Thyroid gland (tissue), 4 donors: Measurements from ENCODE around the gene SYNRG. TPM values are rescaled to one million over a fixed set of nuclear protein-coding genes. Genes with fewer than 3 reads are reported as not detected.

ENCODE experiments used
- DNase-seq, 2 donors: peaks; one replicate each; pipeline ENCODE4 v3.0.0-alpha.2; 2019
- H3K27ac ChIP-seq, 3 donors: fragments of 200-600 bp; sonication (generic); 1 replicate in 2 of 3; 2 replicates in 1 of 3; pipeline ENCODE4 v1.5.1; 2016 to 2019; ENCODE audit warnings: mild to moderate bottlenecking in 1 of 3, moderate library complexity in 1 of 3
- H3K27me3 ChIP-seq: fragments of 200-600 bp; sonication (generic); one replicate; pipeline ENCODE4 v1.5.1; 2019
- H3K36me3 ChIP-seq, 2 donors: fragments of 200-600 bp; sonication (generic); one replicate each; pipeline ENCODE4 v1.5.1; 2016 to 2019
- H3K4me1 ChIP-seq, 2 donors: fragments of 200-600 bp; sonication (generic); one replicate each; pipeline ENCODE4 v1.5.1; 2017 to 2019
- H3K4me3 ChIP-seq, 3 donors: fragments of 200-600 bp; sonication (generic); replicated peaks in 1 of 3; 1 replicate in 2 of 3; 2 replicates in 1 of 3; pipeline ENCODE4 v1.5.1; 2016; ENCODE audit warnings: mild to moderate bottlenecking in 1 of 3
- H3K9me3 ChIP-seq: fragments of 200-600 bp; sonication (generic); one replicate; pipeline ENCODE4 v1.5.1; 2017
- CTCF ChIP-seq, 6 experiments: fragments of 200-600 bp in 3 of 6; fragments of 450-650 bp in 3 of 6; sonication (generic) in 3 of 6; IDR thresholded peaks; one replicate each; pipeline ENCODE4 v1.5.1; 2016 to 2019; ENCODE audit warnings: antibody characterized with exemption in 6 of 6, mild to moderate bottlenecking in 2 of 6, inconsistent platforms in 1 of 6, moderate library complexity in 1 of 6
- POLR2A ChIP-seq, 2 donors: fragments of 450-650 bp; IDR thresholded peaks; one replicate each; pipeline ENCODE4 v1.6.1; 2017; ENCODE audit warnings: antibody characterized with exemption in 2 of 2, mild to moderate bottlenecking in 2 of 2, moderate library complexity in 1 of 2
- WGBS, 2 donors: methylation state at CpG; one replicate each; pipeline ENCODE4 v1.1.5; 2017; 5-methylcytosine and 5-hydroxymethylcytosine counted together
- intact Hi-C: fragments of 100-400 bp; cut with DNase I; formaldehyde crosslinking; loops from one replicate; pipeline ENCODE4 v1.15.1; 2023
- total RNA-seq, 4 donors: library from RNA; depleted of rRNA; stranded (reverse); fragments of >200 nt; gene quantifications; one replicate each; pipeline ENCODE4 v1.2.3, GENCODE V29; 2016

SYNRG gene
- total RNA-seq, 4 donors from 2014 or later = 33.4 to 54.1 (median 41.6) TPM

GRCh38 chr17:37546302-37546701 lies 62.9 kb downstream of the SYNRG start:
- peaks cover 0 to 3% of the 10 kb centered on the region in 2 donors for H3K4me1 ChIP-seq
- H3K27me3 ChIP-seq = no peaks in the 10 kb centered on the region
- H3K36me3 ChIP-seq = peaks cover 11 to 12% of the 10 kb centered on the region in 2 donors
- no peak overlapping the region for H3K4me3 ChIP-seq
- no peak for TF ChIP-seq CTCF (IDR thresholded peaks at IDR 0.05)
- TF ChIP-seq POLR2A (IDR thresholded peaks at IDR 0.05) = no peak
- DNase-seq = no peak
- no peaks in the 10 kb centered on the region for H3K9me3 ChIP-seq
- 77 to 79% methylated on average over 3 of the region's 3 CpGs for WGBS, 2 donors
- H3K27ac ChIP-seq = no peak overlapping the region
- intact Hi-C loops = no loop called here

- intact Hi-C loops = no loop called here
- Histone ChIP-seq H3K9me3 (no peaks in the 10 kb centered on the region), H3K4me1 (no peaks in the 10 kb centered on the region), H3K27ac (no peak overlapping the region), H3K27me3 (no peaks in the 10 kb centered on the region), H3K36me3 (peaks cover 17 to 19% of the 10 kb centered on the region in 2 donors), H3K4me3 (no peak overlapping the region)
- no peak for DNase-seq
- WGBS, 2 donors = 90 to 97% methylated on average over 2 of the region's 2 CpGs
- TF ChIP-seq CTCF (IDR thresholded peaks at IDR 0.05) = no peak
- TF ChIP-seq POLR2A (IDR thresholded peaks at IDR 0.05) = no peak
Observed at GRCh38 chr17:37545486-37545885, 63.7 kb downstream of the SYNRG start.

GRCh38 chr17:37543637-37544052 lies 65.6 kb downstream of the SYNRG start:
- 88 to 89% methylated on average over 2 of the region's 2 CpGs for WGBS, 2 donors
- no peak for DNase-seq
- H3K27me3 ChIP-seq = no peaks in the 10 kb centered on the region
- H3K9me3 ChIP-seq = no peaks in the 10 kb centered on the region
- TF ChIP-seq POLR2A (IDR thresholded peaks at IDR 0.05) (no peak), CTCF (IDR thresholded peaks at IDR 0.05) (no peak)
- H3K4me1 ChIP-seq = no peaks in the 10 kb centered on the region
- peaks cover 33 to 34% of the 10 kb centered on the region in 2 donors for H3K36me3 ChIP-seq
- no peak overlapping the region for H3K27ac ChIP-seq
- no peak overlapping the region for H3K4me3 ChIP-seq
- intact Hi-C loops = no loop called here

GRCh38 chr17:37541880-37542660 lies 67.1 kb downstream of the SYNRG start:
- Histone ChIP-seq H3K27me3 (no peaks in the 10 kb centered on the region), H3K27ac (no peak overlapping the region), H3K36me3 (peaks cover 34 to 47% of the 10 kb centered on the region in 2 donors), H3K4me1 (no peaks in the 10 kb centered on the region), H3K4me3 (no peak overlapping the region), H3K9me3 (no peaks in the 10 kb centered on the region)
- TF ChIP-seq CTCF (IDR thresholded peaks at IDR 0.05) (no peak), POLR2A (IDR thresholded peaks at IDR 0.05) (no peak)
- intact Hi-C loops = no loop called here
- DNase-seq = no peak
- WGBS, 2 donors = 88 to 93% methylated on average over 9 of the region's 9 CpGs

- H3K27me3 ChIP-seq = no peaks in the 10 kb centered on the region
- no peak overlapping the region for H3K27ac ChIP-seq
- 95 to 98% methylated on average over 8 of the region's 8 CpGs for WGBS, 2 donors
- H3K36me3 ChIP-seq = peaks cover 34 to 53% of the 10 kb centered on the region in 2 donors
- no peak for DNase-seq
- H3K9me3 ChIP-seq = no peaks in the 10 kb centered on the region
- intact Hi-C loops = no loop called here
- no peak overlapping the region for H3K4me3 ChIP-seq
- TF ChIP-seq CTCF (IDR thresholded peaks at IDR 0.05) (no peak), POLR2A (IDR thresholded peaks at IDR 0.05) (no peak)
- peaks cover 0 to 9% of the 10 kb centered on the region in 2 donors for H3K4me1 ChIP-seq
Observed at GRCh38 chr17:37538981-37539659, 70.1 kb downstream of the SYNRG start.
